ENCODE results near the gene AIFM3.
A peak's percentile ranks its signal among the peaks of the same experiment; 100 is the strongest.

AIFM3 gene

DNA sequence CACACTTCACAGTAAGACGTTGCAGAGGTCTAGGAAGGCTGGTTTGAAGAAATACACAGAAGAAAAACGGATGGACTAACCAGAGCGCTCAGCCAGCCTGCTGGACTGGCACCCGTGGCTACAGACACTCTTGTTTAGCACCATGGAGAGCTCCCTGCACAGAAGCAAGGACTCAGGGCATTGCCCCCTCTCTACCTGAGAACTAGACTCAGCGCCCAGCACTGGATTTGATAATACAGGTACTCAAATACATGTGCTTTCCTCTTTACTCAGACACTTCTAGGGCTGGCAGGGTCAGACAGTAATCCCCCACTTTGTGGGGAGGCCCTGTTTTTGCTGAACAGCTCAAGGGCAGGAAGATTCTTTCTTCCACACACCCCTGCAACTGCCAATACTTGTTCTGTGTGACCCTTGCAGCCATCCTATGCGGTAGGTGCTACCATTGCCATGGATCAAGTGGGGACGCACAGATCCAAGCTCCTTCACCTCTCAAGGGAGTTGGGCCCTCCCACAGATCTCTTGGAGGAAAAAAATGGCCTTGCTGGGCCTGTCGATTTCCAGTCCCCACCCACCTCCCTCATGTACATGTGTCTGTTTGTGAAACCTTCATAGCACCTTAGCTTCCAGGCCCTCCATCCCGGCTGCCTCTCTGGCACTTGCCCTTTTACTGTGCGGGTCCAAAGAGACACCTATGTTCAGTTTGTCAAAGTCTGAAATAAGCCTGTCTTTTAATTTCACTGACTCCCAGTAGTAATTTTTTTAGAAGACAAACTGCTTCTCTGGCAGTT, 42.8 kb downstream of the AIFM3 start:
- no peak for DNase-seq

DNA sequence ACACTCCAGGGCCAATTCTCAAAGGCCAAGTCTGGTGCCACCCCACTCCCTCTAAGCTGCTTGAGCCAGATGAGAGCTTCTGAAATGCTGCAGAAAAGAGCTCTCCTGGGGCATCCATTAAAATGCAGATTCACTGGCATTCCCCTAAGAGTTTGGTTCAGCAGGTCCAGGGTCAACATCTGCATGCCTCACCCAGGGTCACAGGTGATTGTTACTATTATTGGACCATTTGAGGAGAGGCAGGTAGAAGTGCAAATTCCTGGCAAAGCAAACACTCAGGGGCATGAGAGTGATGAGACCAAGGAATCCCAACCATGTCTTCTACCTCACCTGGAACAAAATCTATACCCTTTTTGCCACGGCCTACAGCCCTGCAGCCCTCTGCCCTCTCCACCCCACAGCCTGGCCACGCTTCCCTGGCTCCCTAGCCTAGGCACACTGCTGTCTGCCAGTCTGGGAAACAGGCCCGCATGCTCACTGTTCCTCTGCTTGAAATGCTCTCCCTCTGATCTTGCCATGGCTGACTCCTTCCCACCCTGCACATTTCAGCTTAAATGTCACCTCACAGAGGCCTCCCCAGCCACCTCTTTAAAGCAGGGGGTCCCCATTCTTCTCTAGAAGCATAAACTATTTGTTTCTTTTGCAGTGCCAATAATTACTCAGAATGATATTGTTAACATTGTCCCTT, 43.5 kb downstream of the AIFM3 start:
- DNase-seq = no peak

DNA sequence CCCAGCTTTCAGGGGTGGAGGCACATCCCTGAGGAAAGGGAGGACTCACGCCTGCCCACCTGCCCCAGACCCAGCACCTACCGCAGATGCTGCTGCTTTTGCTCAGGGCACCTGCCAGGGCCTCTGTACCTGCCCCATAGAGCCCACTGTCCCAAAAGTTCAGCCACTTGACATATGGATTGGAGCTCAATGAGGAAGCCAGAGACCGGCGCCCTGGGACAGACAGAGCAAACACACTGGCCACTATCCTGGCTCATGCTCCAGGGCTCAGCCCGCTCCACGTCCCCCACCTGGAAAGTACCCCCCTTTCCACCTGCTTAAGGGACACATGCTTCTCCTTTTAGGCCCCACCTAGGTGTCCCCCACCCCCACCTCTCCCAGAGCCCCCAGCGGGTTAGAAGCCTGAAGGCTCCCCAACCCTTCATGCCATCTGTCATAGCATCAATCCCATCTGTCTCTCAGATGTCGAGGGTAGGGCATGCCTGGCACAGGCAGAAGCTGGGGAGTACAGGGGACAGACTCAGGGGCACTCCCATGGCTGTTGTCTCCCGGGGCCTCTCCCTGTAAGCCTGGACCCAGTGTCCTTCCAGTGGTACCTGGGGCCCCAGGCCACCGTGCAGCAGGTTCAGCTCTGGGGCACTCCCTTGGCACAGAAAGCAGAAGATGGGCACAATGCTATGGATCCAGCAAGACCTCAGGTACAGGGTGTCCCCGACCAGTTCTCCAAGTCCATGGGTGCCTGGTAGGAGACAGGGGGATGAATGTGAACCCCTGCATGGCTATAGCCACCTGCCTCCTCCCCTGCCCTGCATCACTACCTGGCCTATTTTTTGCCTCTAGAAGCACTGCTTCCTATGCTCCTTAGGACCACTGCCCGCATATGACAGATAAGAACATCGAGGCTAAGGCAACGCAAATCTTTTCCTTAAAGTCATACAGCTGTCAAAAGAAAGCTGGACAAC, 45.7 kb downstream of the AIFM3 start:
- DNase-seq = no peak

DNA sequence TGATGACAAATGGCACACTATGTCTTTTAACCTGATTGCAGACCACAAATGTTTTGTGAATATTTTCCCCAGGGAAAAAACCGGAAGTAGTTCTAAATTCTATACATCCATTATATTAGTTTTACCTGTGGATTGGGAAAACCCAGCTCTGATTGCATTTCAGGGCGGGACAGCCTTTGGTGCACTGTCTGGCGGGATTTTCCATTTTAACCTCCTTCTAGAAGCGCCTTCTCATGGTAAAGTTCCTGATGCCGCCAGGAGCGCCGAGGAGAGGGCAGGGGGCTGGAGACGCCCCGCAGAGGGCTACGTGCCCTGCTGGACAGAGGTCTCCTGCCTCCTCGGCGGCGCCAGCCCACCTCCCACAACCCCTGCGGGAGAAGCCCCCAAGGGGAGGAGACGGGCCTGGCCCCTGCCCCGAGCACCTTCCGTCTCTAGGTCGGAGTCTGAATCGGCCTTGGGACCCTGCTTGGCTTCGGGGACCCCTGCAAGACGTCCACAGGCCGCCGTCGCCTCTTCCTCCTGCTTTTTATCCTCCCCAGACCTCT, 46.7 kb downstream of the AIFM3 start:
- DNase-seq = no peak

DNA sequence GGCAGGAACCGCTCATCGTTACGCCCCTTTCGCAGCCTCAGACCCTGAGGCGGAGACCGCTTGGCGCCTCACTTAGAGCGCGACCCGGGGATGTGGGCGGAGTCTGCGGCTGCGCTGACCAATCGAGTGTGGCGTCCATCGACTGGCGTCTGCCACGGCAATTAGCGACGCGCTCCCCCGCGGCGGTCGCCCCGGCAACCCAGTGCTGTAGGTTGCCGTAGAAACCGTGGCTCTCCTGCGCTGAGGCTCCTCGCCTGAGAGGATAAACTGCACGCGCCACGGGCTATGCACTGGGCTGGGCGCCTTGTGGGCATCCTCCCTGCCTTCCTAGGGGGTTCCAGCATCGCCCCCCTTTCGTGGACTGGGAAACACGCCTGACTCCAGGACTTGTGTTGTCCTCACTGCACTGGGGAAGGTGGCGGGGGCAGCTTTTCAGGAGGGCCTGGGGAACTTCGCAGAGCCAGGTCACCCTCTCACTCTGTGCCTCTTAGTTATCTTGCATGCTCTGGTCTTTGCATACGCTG, 47.2 kb downstream of the AIFM3 start:
- peak; percentile 90 for DNase-seq

DNA sequence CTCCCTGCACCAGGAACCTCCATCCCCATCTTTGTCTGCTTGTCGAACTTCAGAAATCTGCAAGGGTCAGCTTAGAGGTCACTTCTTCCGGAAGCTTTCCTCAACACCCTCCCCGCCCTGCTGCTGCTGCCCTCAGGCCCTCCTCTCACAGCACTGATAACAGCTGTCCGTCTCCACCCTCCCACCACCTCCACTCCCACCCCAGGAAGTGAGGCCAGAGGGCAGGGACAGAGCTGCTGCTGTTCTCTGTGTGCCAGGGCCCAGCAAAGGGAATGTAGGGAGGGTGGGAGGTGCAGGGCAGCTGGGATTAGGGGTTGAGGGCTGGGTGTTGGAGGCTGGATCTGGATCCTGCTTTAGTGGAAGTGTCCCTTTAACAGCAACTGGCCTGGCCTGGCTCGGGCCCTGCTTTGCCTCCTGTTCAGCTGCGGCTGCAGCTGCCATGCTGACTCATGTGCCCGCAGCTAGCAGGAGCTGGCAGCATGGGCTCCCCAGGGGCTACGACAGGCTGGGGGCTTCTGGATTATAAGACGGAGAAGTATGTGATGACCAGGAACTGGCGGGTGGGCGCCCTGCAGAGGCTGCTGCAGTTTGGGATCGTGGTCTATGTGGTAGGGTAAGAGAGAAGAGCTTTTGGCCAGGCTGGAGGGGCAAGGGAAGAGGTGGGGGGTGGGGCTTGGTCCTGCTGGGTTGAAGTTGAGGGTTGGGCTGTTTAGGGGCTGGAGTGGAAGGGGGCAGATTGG, 47.8 kb downstream of the AIFM3 start, which contains the start of gene P2RX6:
P2RX6 (plus strand) TSS at position 440 of the 740 bp plus-strand sequence; CDS start at position 450, 10 bp downstream.
- DNase-seq = no peak

DNA sequence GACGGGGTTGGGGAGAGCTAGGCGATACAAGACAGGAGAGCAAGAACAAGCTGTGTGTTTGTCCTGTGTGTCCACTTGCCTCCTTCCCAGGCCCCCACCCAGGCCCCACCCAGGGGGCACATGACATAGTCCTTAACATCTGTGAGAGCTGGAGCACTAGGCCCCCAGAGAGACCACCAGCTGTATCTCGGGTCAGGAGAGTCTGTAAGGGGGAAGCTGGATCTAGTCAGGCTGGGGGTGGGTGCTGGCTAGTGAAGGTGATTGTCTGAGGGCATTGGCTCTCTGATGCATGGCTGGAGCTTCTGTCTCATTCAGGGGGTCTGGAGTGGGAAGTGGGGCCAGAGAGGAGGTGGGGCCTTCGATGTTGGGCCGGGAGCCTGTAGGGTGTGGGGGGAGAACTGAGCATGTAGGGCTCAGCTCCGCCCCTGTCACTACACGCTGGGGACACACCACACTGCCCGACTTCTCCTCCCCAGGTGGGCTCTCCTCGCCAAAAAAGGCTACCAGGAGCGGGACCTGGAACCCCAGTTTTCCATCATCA, 48.5 kb downstream of the AIFM3 start:
- no peak for DNase-seq

DNA sequence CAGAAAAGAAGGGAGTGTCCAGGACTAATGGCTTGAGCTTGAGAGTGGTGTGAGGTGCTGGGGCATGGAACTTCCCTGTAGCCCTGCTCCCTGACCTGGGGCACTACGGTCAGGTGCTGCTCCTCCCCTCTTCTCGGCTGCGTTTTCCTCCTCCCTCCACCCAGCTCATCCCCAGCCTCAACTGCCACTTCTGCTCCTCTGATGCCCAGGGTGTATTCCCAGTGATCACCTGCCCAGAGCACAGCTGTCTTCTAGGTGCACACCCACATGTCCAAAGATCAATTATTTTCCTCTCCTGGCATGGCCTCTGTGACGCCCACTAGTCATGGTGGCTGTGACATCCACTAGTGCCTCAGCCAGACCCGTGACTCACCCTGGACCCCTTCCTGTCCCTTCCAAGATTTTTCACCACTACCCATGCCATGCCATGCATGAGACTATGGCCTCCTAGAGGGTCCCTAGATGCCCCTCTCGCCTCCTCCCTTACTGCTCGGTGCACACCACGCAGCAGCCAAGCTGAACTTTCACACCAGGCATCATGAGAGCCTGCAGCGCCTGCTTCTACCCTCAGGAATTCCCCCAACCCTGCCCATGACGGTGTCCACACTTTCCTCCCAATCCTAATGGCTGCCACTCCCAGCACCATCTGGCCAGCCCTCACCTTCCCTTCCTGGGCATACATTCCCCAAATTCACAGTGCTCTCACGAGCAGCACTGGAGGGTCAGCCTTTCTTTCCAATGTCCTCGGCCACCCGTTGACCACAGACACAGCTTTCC, 49.8 kb downstream of the AIFM3 start:
- no peak for DNase-seq

DNA sequence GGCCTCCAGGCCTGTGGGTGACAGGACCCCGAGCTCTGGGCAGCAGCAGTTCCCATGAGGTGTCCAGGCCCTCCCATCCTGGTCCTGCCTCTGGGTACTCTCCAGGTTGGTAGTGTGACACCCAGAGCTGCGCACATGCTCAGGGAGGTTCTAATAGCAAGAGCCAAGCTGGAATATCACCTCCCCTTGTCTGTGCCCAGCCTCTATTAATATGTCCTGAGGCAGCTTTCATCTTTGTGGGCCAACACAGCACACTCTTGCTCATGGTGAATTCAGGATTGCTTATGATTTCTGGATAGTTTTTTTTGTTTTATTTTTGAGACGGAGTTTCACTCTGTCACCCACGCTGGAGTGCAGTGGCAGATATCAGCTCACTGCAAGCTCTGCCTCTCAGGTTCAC, 51.3 kb downstream of the AIFM3 start:
- no peak for DNase-seq

DNA sequence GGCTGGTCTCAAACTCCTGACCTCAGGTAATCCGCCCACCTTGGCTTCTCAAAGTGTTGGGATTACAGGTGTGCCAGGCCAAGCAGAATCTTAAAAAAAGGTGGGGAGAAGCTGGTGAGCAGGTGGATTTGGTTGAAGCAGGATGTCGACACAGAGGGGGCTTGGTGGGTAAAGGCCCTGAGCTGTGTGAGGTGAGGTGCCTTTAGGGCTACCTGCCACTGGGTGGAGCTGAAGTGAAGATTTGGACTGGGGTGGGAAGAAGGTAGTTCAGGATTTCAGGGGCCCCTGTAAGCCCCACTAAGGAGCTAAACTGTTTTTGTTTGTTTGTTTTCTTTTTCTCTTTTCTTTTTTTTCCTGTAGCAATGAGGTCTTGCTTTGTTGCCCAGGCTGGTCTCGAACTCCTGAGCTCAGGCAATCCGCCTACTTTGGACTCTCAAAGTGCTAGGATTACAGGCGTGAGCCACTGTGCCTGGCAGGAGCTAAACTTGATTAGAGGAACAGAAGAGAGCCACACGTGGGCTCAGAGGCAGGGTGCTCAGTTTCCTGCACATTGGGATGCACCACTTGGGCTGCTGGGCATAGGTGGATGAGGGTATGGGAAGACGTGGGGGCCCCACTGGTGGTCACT, 53.9 kb downstream of the AIFM3 start:
- no peak for DNase-seq

DNA sequence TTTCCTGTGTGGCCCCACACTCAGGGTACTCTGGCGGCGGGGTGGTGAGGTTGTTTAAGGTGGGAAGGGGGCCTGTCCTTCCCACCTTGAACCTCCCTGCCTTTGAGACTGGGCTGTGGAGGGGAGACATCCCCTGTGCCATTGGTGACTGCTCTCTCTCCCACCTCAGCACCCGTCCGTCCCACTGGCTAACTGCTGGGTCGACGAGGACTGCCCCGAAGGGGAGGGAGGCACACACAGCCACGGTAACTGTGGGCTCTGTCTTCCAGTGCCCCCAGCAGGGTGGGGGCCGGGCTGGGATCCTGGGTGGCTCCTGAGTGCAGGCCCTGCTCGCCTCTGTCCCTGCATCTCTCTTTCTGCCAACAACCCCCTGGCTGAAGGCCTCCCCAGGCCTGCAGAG, 55.5 kb downstream of the AIFM3 start:
- no peak for DNase-seq

DNA sequence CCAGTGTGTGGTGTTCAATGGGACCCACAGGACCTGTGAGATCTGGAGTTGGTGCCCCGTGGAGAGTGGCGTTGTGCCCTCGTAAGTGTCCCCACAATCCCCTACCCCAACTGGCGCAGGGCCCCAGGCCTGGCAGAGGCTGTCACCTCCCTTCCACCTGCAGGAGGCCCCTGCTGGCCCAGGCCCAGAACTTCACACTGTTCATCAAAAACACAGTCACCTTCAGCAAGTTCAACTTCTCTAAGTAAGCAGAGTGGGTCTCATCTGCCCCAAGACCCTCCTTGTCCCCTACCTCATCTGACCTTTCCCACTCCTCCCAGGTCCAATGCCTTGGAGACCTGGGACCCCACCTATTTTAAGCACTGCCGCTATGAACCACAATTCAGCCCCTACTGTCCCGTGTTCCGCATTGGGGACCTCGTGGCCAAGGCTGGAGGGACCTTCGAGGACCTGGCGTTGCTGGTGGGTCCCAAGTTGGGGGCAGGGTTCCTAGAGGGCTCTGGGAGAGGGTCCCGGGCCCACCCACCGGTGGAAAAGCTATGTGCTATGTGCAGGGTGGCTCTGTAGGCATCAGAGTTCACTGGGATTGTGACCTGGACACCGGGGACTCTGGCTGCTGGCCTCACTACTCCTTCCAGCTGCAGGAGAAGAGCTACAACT, 56.0 kb downstream of the AIFM3 start:
- no peak for DNase-seq

DNA sequence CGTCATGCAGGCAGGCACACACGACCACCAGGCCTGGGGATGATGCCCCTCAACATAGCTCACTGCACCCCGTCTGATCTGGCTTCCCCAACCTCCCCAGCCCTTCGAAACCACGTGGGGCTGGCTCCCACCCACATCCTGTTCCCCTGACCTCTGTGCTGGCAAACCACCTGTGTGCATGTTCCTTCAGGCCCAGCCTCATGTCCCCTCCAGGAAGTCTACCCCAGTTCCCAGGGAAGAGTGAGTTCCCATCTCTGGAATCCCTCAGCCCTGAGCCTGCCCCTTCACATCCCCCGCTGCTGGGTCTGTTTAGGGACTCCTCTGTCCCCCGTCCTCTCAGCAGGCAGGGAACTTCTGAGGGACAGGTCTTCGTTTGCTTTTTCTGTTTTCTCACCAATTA, 58.2 kb downstream of the AIFM3 start:
- no peak for DNase-seq

DNA sequence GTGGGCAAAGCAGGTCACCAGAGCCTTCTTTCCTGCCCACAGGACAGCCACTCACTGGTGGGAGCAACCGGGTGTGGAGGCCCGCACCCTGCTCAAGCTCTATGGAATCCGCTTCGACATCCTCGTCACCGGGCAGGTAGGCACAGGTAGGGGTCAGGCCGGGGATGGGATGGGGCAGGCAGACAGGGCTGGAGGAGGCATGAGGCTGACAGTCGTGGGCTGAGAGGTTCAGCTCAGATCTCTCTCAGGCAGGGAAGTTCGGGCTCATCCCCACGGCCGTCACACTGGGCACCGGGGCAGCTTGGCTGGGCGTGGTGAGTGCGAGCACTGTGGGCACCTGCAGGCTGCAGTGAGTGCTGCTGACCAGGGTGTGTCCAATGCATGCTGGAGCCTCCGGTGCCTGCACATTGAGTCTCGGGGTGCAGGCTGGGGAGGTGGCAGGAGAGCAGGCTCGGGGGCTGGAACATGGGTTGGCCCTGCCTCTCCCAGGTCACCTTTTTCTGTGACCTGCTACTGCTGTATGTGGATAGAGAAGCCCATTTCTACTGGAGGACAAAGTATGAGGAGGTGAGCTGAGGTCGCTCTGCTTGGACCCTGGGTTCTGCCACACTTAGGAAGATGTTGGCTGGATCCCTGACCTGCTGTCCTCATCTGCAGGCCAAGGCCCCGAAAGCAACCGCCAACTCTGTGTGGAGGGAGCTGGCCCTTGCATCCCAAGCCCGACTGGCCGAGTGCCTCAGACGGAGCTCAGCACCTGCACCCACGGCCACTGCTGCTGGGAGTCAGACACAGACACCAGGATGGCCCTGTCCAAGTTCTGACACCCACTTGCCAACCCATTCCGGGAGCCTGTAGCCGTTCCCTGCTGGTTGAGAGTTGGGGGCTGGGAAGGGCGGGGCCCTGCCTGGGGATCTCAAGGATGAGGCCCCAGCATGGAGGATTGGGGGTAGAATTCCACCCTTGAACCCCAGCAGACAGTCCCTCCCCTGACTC, 59.0 kb downstream of the AIFM3 start:
- DNase-seq = no peak

DNA sequence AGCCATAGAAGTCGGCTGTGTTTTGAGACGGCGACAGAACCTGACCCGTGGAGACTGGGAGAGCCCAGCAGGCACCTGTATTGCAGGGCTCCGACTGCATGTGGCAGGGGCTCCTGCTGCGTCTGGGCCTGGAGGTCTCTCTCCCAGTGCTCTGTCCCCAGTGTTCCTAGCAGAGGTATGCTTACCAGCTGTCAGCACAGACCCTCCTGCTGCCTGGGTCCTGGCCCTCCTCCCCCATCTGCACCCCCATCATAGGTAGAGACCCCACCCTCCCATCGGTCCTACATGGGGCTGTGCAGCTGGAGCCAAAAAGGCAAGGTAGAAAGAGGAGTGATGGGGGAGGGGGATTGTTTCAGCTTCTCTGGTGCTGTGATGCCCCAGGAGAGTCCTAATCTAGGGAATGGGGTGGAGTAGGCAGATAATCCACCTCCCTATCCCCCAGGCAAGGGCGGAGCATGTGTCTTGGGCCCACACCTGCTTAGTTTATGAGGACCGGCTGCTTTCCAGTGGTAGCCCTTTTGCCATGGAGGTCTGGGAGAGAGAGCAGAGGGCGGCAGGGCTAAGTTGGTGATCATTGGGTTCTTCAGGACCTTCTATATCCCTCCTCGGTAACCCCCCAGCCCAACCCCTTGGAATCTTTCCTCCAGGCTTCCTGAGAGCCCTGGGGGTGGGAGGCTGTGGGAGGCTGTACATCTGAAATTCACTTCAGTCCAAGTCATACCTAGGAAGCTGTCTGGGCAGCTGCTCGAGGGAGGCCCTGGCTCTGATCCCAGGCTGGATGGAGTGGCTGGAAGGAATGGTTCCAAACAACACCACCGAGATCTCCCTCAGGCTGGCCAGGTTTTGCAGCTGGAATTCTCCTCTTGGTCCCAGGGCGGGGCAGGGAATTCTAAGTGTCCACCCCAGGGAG, 60.0 kb downstream of the AIFM3 start:
- no peak for DNase-seq

DNA sequence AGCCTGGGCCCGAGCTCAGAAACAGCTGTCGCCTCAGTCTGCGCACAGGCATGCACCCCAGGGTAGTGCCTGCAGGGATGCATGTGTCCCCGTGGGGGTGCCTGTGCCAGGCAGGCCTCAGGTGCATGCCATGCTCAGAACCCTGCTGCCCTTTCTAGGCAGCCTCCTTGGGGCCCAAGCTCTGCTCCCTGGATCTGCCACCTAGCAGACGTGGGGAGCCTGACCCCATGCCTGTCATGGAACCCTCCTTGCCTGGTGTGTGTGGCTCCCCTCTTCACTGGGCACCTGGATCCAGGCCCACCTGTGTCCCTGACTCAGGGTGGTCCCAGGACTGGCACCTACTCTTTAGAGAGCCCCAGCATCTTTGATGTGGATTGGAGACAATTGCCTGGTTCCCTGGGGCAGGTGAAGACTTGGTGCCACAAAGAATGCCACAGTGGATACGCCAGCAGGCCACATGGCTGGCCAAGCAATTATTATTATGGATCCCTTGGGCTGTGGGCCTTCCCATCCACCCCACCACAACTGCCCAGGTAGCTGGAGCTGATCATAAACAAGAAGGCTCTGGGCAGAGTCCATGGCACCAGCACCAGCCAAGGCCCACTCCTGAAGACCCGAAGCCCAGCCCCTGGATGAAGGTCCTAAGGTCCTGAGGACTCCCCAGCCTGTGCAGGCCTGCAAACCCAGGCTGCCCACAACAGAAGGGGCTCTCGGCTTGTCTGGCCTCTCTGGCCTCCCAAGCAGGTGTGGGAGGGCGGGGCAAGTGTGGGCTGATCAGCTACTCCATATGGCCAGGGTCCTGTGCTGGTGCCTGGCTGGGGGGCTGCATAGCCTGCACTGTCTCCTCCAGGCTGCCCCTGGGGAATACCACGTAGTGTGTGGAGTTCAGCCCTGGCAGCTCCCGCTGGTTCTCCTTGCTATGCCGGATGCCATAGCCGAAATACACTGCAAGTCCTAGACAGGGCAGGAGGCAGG, 61.5 kb downstream of the AIFM3 start:
- no peak for DNase-seq
